Measurements from ENCODE around the gene PTPN4. TPM values are rescaled to one million over a fixed set of nuclear protein-coding genes. Genes with fewer than 3 reads are reported as not detected.

PTPN4 gene
- total RNA-seq, 2 donors from 2014 or later, result 12.2 to 21.1 TPM

DNA sequence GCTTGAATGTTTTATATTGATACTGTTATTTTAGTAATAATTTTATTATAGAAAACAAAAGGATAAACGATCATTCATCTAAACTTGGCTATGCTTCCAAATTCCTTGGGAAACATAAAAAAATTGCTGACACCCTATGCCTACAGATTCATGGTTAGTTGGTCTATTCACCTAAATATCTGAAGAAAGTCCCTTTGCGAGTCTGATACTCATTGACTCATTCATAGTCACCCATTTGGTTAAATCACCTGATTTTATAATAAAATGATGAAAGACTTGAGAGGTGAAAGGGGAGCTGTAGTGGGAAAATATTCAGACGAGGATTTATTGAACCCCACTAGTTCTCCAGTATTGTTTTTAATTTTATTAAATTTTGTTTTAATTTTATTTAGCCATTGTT, 112.0 kb downstream of the PTPN4 start:
- no peak overlapping the region for H3K27ac ChIP-seq
- no peak for ATAC-seq
- H3K36me3 ChIP-seq (replicated peaks in 1 of 2; ENCODE audit: insufficient read depth in 1 of 2, low read depth in 2 of 2), result no peaks in the 10 kb centered on the region
- TF ChIP-seq POLR2A (IDR thresholded peaks at IDR 0.05), result no peak
- TF ChIP-seq, protein P1, sequence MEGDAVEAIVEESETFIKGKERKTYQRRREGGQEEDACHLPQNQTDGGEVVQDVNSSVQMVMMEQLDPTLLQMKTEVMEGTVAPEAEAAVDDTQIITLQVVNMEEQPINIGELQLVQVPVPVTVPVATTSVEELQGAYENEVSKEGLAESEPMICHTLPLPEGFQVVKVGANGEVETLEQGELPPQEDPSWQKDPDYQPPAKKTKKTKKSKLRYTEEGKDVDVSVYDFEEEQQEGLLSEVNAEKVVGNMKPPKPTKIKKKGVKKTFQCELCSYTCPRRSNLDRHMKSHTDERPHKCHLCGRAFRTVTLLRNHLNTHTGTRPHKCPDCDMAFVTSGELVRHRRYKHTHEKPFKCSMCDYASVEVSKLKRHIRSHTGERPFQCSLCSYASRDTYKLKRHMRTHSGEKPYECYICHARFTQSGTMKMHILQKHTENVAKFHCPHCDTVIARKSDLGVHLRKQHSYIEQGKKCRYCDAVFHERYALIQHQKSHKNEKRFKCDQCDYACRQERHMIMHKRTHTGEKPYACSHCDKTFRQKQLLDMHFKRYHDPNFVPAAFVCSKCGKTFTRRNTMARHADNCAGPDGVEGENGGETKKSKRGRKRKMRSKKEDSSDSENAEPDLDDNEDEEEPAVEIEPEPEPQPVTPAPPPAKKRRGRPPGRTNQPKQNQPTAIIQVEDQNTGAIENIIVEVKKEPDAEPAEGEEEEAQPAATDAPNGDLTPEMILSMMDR (IDR thresholded peaks at IDR 0.05), result no peak
- intact Hi-C loops (cut with DNase I), result no loop called here
- peaks cover under 1% of the 10 kb centered on the region for H3K4me1 ChIP-seq
- WGBS, 2 donors, result 93 to 96% methylated on average over 3 of the region's 3 CpGs
- H3K9me3 ChIP-seq, result no peaks in the 10 kb centered on the region
- no peak for DNase-seq
- no peak overlapping the region for H3K4me3 ChIP-seq
- no peaks in the 10 kb centered on the region for H3K27me3 ChIP-seq

DNA sequence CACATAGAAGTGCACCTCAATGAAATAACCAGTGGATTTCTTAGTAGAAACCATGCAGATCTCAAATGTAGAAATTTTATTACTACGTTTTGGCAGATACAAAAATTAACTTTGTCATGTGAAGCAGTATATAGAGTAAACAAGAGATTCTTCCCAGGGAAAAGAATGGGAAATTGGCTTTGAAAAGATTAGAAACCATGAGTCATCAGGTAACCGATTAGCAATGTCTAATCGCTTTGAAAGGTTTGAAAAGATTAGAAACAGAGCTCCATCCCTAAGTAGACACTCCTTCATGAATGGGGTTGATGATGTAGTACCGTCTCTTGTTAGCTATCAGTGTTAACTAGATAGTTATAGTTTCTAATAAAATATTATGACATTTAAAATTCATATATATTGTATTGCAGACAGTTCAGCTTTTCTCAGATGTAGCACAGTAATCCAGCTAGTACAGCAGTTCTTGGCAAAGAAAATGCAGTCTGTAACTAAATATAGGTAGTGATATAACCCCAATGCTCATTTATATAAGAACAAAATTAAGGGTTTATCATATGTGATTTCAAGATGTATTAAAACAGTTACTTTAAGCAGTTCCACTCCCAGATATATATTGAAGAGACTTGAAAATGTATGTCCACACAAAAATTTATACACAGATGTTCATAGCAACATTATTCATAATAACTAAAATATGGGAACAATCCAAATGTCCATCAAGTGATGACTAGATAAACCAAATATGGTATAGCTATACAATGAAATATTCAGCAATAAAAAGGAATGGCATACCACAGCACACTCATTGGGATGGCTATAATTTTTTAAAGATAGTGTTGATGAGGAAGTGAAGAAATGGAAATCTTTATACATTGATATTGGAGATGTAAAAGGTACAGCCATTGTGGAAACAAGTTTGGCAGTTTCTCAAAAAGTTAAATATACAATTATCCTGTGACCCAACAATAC, 113.9 kb downstream of the PTPN4 start:
- H3K9me3 ChIP-seq, result no peaks in the 10 kb centered on the region

DNA sequence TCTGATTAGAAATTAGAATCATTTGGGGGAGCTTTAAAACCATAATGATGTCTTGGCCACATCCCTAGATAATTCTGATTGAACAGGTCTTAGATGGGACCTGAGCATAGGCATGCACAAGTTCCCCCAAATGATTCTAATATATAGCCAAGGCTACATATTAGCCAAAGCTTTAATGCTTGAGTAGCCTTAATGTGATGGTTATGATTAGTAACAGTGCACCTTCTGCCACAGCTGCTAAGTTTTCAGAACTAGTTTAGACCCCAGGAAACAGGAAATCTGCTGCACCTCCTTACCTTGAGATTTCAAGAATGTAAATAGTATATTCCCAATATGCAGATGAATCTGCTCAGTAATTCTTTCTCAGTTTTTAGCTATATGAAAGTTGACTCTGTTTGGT, 119.8 kb downstream of the PTPN4 start:
- DNase-seq, result no peak
- ATAC-seq, result no peak
- no peaks in the 10 kb centered on the region for H3K36me3 ChIP-seq (replicated peaks in 1 of 2; ENCODE audit: insufficient read depth in 1 of 2, low read depth in 2 of 2)
- H3K27ac ChIP-seq, result no peak overlapping the region
- no peaks in the 10 kb centered on the region for H3K9me3 ChIP-seq
- peaks cover 5% of the 10 kb centered on the region for H3K4me1 ChIP-seq
- no peaks in the 10 kb centered on the region for H3K27me3 ChIP-seq
- H3K4me3 ChIP-seq, result no peak overlapping the region
- intact Hi-C loops (cut with DNase I), result no loop called here
- TF ChIP-seq, protein P1 (IDR thresholded peaks at IDR 0.05), result no peak
- TF ChIP-seq POLR2A (IDR thresholded peaks at IDR 0.05), result no peak

More for the DNA sequence above, 113.9 kb downstream of the PTPN4 start:
- TF ChIP-seq POLR2A (IDR thresholded peaks at IDR 0.05), result no peak
- TF ChIP-seq, protein P1 (IDR thresholded peaks at IDR 0.05), result no peak
- WGBS, 2 donors, result 52 to 56% methylated on average over 4 of the region's 4 CpGs
- Histone ChIP-seq H3K4me3 (no peak overlapping the region), H3K36me3 (replicated peaks in 1 of 2; ENCODE audit: insufficient read depth in 1 of 2, low read depth in 2 of 2) (no peaks in the 10 kb centered on the region), H3K27ac (no peak overlapping the region), H3K27me3 (no peaks in the 10 kb centered on the region), H3K4me1 (peaks cover 5% of the 10 kb centered on the region)
- no peak for DNase-seq
- intact Hi-C loops (cut with DNase I), result no loop called here
- ATAC-seq, result no peak

DNA sequence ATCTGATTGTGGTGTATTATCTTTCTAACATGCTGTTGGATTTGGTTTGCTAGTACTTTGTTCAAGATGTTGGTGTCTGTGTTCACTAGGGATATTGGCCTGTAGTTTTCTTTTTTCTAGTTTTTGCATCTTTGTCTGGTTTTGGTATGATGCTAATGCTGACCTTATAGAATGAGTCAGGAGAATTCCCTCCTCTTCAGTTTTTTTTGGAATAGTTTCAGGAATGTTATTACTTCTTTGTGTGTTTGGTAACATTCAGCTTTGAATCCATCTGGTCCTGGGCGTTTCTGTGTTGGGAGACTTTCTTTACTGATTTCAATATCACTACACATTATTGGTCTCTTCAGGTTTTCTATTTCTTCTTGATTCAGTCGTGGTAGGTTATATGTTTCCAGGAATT, 129.0 kb downstream of the PTPN4 start:
- DNase-seq (no peak), ATAC-seq (no peak)
- intact Hi-C loops (cut with DNase I), result no loop called here
- Histone ChIP-seq H3K36me3 (replicated peaks in 1 of 2; ENCODE audit: insufficient read depth in 1 of 2, low read depth in 2 of 2) (no peaks in the 10 kb centered on the region), H3K4me1 (no peaks in the 10 kb centered on the region), H3K27ac (no peak overlapping the region), H3K27me3 (no peaks in the 10 kb centered on the region), H3K9me3 (peaks cover 0 to 4% (median 0%) of the 10 kb centered on the region in 3 donors), H3K4me3 (no peak overlapping the region)
- TF ChIP-seq, protein P1 (IDR thresholded peaks at IDR 0.05), result no peak
- TF ChIP-seq POLR2A (IDR thresholded peaks at IDR 0.05), result no peak
- WGBS, 2 donors, result 86 to 98% methylated on average over 2 of the region's 2 CpGs

All from body of pancreas (tissue), 4 donors.